OCI-M2 (cell line): Measurements from ENCODE around the gene KYNU.
"Not testable (repeated sequence)": the region's sequence is repeated elsewhere in the genome, so short reads cannot be mapped to it uniquely, and the experiment has no call there.

Experiments
- DNase-seq: peaks from one replicate; lab custom pipeline; 2025; ENCODE audit not compliant: unreplicated experiment; lab: John Stamatoyannopoulos, UW

Gene KYNU

DNA sequence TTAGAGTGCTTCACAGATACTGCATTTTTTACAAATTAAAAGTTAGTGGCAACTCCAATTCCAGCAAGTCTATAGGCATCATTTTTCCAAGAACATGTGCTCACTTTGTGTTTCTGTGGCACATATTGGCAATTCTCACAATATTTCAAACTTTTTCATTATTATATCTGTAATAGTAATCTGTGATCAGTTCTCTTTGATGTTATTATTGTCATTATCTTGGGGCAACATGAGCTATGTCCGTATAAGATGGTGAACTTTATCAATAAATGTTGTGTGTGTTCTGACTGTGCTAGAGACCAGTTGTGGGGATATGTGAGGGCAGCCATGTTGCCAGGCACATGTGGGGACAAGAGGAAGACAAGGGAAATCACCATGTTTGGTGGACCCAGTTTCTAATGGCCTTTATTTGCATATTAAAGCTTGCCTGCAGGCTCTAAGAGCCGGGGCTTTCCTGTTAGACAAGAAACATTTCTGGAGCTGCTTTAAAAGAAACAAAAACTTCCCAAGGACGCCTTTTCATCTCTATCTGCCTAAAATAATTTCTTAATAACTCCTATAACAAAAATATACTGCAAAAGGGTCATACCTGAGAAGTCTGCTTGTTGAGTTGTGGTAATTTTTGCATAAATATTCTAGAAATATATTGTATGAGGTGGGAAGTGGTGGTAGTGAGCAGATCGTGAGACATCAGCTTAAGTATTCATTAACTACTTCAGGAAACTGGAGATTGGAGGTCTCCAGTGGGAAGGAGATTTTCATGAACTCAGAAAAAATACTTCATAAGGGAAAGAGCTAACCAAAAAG, 37.2 kb downstream of the KYNU start:
- no peak for DNase-seq

- no peak for DNase-seq
These were observed 38.0 kb downstream of the KYNU start for GRCh38 chr2:142915502-142915901.

GRCh38 chr2:142918624-142919023, 41.2 kb downstream of the KYNU start:
- DNase-seq = no peak

GRCh38 chr2:142920571-142920970, 43.1 kb downstream of the KYNU start:
- DNase-seq = no peak

DNA sequence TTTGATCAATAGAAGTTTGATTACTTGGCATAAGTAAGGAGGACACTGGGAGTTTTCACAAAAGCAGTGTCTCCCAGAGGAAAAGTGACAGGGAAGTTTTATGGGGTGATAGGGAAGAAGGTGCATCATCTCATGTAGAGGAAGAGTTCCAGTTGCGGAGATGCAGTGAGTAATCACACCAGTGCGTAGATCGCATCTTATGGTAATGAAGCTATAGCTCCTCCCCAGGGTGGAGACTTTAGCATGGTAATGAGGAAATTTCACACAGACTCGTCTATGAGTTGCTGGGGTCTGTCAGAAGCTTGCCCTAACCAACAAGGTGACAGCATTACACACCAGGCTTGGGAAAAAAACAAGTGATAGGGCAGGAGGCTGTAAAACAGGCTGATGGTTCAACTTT, 49.0 kb downstream of the KYNU start:
- DNase-seq = no peak

- DNase-seq = no peak
These were observed 53.5 kb downstream of the KYNU start for GRCh38 chr2:142930835-142931398.

DNA sequence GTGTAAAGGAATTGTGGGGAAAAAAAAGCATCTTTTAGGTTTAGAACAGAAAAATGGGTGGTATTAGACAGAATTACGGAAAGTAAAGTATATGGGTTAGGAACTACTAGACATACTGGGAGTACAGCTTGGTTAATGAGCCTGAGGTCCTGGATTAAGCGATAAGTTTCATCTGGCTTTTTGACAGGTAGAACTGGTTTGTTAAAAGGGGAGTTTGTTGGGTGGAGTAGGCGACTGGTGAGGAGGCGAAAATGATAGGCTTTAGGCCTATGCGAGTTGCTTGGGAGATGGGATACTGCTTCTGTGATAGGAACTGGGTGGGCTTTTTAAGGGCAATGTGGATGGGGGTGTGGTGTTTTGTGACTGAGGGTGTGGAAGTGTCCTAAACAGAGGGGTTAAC, 56.5 kb downstream of the KYNU start:
- DNase-seq = no peak

DNA sequence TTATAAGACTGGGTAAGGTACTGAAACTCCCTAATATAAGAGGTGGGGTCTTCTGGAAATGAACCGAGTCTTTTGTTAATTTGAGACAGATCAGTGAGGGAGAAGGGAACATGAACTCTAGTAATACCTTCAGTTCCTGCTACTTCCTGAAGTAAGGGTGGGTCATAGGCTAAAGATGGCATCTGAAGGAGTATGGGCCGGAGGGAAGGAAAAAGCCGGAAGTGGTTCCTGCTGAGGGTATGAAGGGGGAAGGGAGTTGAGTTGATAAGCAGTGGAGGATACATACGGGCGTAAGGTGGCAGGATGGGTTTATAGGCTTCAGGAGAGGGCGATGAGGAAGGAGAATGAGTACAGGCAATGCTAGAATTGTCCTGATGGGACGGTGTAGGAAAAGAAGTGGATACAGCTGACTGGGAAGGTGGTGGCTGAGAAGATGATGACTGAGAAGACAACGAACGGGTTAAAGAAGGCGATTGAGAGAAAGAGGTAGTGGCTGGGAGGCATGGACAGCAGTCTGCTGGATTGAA, 58.2 kb downstream of the KYNU start:
- DNase-seq = no peak

GRCh38 chr2:142936629-142937028, 59.2 kb downstream of the KYNU start:
- no peak for DNase-seq

- no peak for DNase-seq
These were observed 59.9 kb downstream of the KYNU start for GRCh38 chr2:142937347-142937746.

- DNase-seq = no peak
These were observed 60.8 kb downstream of the KYNU start for GRCh38 chr2:142938240-142938639.

- no peak for DNase-seq
These were observed 63.3 kb downstream of the KYNU start for GRCh38 chr2:142940606-142941223.

- no peak for DNase-seq
These were observed 65.2 kb downstream of the KYNU start for GRCh38 chr2:142942690-142943089.

- no peak for DNase-seq
These were observed 66.8 kb downstream of the KYNU start for GRCh38 chr2:142944264-142944663.

DNA sequence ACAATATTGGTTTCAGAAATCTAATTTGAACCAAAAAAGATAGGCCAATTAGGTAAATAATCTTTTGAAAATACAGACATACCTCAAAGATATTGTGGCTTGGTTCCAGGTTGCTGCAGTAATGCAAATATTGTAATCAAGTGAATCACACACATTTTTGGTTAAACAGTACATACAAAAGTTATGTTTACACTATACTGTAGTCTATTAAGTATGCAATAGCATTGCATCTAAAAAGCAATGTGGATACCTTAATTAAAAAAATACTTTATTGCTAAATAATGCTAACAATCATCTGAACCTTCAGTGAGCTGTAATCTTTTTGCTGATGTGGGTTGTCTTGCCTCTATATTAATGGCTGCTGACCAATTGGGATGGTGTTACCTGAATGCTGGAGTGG, 67.3 kb downstream of the KYNU start:
- DNase-seq = no peak

GRCh38 chr2:142946941-142947340, 69.5 kb downstream of the KYNU start:
- no peak for DNase-seq

GRCh38 chr2:142948723-142949122, 71.3 kb downstream of the KYNU start:
- DNase-seq = not testable (repeated sequence)

DNA sequence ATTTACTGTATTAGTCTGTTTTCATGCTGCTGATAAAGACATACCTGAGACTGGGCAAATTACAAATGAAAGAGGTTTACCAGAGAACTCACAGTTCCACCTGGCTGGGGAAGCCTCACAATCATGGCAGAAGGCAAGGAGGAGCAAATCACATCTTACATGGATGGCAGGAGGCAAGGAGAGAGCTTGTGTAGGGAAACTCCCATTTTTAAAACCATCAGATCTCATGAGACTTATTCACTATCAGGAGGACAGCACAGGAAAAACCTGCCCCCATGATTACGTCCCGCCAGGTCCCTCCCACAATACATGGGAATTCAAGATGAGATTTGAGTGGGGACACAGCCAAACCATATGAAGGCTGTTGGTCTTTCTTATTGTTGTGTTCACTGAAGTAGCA, 72.9 kb downstream of the KYNU start:
- not testable (repeated sequence) for DNase-seq

DNA sequence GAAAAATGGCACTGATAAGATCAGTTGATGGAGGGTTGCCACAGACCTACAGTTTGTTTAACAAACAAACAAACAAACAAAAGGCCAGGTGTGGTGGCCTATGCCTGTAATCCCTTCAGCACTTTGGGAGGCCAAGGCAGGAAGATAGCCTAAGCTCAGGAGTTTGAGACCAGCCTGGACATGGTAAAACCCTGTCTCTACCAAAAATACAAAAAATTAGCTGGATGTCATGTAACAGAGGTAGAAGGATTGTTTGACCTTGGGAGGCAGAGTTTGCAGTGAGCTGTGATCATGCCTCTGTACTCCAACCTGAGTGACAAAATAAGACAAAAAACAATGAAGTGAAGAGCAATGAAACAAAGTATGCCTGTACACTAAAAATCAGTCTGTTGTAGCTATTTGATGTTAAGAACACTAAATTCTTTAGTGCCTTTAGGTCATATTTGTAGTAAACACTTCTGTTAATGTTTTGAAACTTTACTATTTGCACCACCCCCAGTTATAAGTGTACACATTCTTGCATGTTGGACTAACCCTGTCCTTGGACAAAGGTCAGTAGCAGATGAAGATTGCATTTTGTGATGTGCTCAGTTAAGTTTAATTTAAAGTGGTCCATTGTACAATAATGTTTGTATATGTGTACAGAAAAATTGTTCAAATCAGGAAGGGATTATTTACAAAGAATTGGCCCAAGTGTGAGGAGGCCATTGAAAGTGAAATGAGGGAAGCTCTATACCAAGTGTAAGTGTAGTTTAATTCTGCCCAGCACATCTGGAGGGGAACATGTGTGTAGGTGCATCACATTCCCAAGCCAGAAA, 73.9 kb downstream of the KYNU start:
- DNase-seq = no peak

- DNase-seq = no peak
These were observed 74.6 kb downstream of the KYNU start for GRCh38 chr2:142952018-142952417.

DNA sequence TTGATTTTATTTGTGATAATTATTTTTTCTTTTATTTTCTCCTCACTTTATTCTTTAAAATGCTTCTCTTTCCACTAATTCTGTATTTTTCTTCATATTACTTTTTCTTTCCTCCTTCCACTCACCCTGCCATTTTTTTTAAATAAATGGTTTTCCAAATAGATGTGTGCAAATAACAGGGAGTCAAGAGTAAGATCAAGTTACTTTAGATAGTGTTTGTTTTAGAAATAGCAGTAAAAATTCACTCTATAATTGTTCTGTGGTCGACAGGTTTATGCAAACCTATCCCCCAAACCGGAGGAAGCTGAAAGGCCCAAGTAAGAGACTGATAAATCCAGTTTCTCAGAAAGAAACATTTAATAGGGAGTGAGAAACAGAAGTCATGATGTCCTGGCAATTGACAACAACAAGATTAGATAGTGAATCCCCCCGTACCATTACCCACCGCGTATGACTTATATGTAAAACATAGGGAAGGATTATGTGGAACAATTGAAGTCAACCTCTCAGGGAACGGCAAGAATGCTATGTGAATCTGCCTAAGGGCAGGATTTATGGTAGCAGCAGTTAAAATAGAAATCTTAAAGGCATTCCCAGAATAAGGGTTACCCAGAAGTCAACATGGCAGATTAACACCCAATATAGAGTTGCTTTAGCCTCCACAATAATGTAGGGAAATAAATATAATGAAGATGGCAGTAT, 75.5 kb downstream of the KYNU start:
- no peak for DNase-seq
